ENCODE results near the gene ESYT2.

- TF ChIP-seq CTCF (IDR thresholded peaks at IDR 0.05) (no peak), POLR2A (IDR thresholded peaks at IDR 0.05) (no peak)
These were observed 34.0 kb downstream of the ESYT2 start for GRCh38 chr7:158795272-158795671.

Measured in uterus (tissue), 2 donors.